Keratinocyte (primary cell): ENCODE results near the gene SPAG16. TPM values are rescaled to one million over a fixed set of nuclear protein-coding genes. Genes with fewer than 3 reads are reported as not detected.

ENCODE experiments used
- DNase-seq: peaks from one replicate; pipeline ENCODE4 v3.0.0-alpha.2; 2011; ENCODE audit warnings: low read depth, missing footprints, low spot score
- FAIRE-seq: peaks from 2 replicates; lab custom pipeline; 2011; peaks lifted over from hg19 to GRCh38; lab: Jason Lieb, UNC
- H2AFZ ChIP-seq: 2 replicates; pipeline ENCODE4 v1.6.0; 2012; ENCODE audit warnings: low read length, control low read depth, inconsistent platforms; ENCODE audit not compliant: control insufficient read depth
- H3K27ac ChIP-seq: 2 replicates; pipeline ENCODE4 v1.5.1; 2011; ENCODE audit warnings: low read length; ENCODE audit not compliant: control insufficient read depth, insufficient read depth
- H3K27me3 ChIP-seq: 3 replicates; pipeline ENCODE4 v1.6.0; 2011; ENCODE audit warnings: low read length; ENCODE audit not compliant: control insufficient read depth, insufficient read depth; ENCODE audit errors: extremely low read depth
- H3K36me3 ChIP-seq, 2 experiments: 2 replicates in 1 of 2; 3 replicates in 1 of 2; pipeline ENCODE4 v1.5.1; 2011; ENCODE audit warnings: low read length in 2 of 2, mild to moderate bottlenecking in 1 of 2; ENCODE audit not compliant: control insufficient read depth in 2 of 2, insufficient read depth in 2 of 2; ENCODE audit errors: extremely low read depth in 1 of 2
- H3K4me1 ChIP-seq: 3 replicates; pipeline ENCODE4 v1.5.1; 2011; ENCODE audit warnings: low read length; ENCODE audit not compliant: control insufficient read depth, insufficient read depth; ENCODE audit errors: extremely low read depth
- H3K4me2 ChIP-seq: 3 replicates; pipeline ENCODE4 v1.6.0; 2011; ENCODE audit warnings: low read depth, low read length; ENCODE audit not compliant: control insufficient read depth, insufficient read depth; ENCODE audit errors: extremely low read depth
- H3K4me3 ChIP-seq, 3 experiments: fragments of 200-600 bp in 1 of 3; sonication (generic) in 1 of 3; 2 replicates in 2 of 3; 3 replicates in 1 of 3; pipeline ENCODE4 v1.5.1; 2011 to 2016; ENCODE audit warnings: low read length in 3 of 3, mild to moderate bottlenecking in 3 of 3, control low read depth in 2 of 3, inconsistent platforms in 1 of 3, low read depth in 1 of 3, mixed read lengths in 1 of 3, mixed run types in 1 of 3, moderate library complexity in 1 of 3; ENCODE audit not compliant: control insufficient read depth in 2 of 3, insufficient read depth in 2 of 3; ENCODE audit errors: extremely low read depth in 1 of 3
- H3K79me2 ChIP-seq: 2 replicates; pipeline ENCODE4 v1.6.0; 2012; ENCODE audit warnings: low read length; ENCODE audit not compliant: control insufficient read depth, insufficient read depth
- H3K9ac ChIP-seq: 3 replicates; pipeline ENCODE4 v1.6.0; 2011; ENCODE audit warnings: low read length; ENCODE audit not compliant: control insufficient read depth, insufficient read depth; ENCODE audit errors: extremely low read depth
- H3K9me1 ChIP-seq: 3 replicates; pipeline ENCODE4 v1.6.0; 2011; ENCODE audit warnings: low read length; ENCODE audit not compliant: control insufficient read depth, insufficient read depth; ENCODE audit errors: extremely low read depth
- H3K9me3 ChIP-seq: 2 replicates; pipeline ENCODE4 v1.5.1; 2012; ENCODE audit warnings: low read depth, low read length; ENCODE audit not compliant: control insufficient read depth
- H4K20me1 ChIP-seq: 3 replicates; pipeline ENCODE4 v1.6.0; 2011; ENCODE audit warnings: low read length; ENCODE audit not compliant: control insufficient read depth, insufficient read depth; ENCODE audit errors: extremely low read depth
- CTCF ChIP-seq, 3 experiments: IDR thresholded peaks in 1 of 3; conservative IDR thresholded peaks in 1 of 3; optimal IDR thresholded peaks in 1 of 3; 2 replicates in 2 of 3; 3 replicates in 1 of 3; pipeline versions ENCODE3 to v1.5.1; 2011; ENCODE audit warnings: low read length in 3 of 3, mild to moderate bottlenecking in 3 of 3, moderate library complexity in 2 of 3, control low read depth in 1 of 3, inconsistent platforms in 1 of 3; ENCODE audit not compliant: insufficient read depth in 2 of 3; ENCODE audit errors: extremely low read depth in 1 of 3
- EZH2 ChIP-seq: IDR thresholded peaks from one replicate; pipeline ENCODE4 v1.6.1; 2012; ENCODE audit warnings: inconsistent platforms, mild to moderate bottlenecking, low read length, moderate library complexity
- dilution Hi-C: fragments of 300-500 bp; cut with MboI; formaldehyde crosslinking; loops from one replicate; pipeline ENCODE4 v1.7.0; 2020; ENCODE audit warnings: low sequenced_read_pairs; ENCODE audit not compliant: extremely low pct_ligation_motif_present
- polyA plus RNA-seq, 5 experiments: library from polyadenylated mRNA; depleted of rRNA in 3 of 5; stranded (reverse) in 3 of 5; stranded (forward) in 1 of 5; unstranded in 1 of 5; fragments of >200 nt; gene quantifications; 1 replicate in 1 of 5; 2 replicates in 3 of 5; 3 replicates in 1 of 5; pipeline versions ENCODE4 v1.2.1 to v1.2.3, GENCODE V29; 2011 to 2012; ENCODE audit warnings: missing spikeins in 2 of 5, low read depth in 1 of 5, low replicate concordance in 1 of 5

Gene SPAG16
- polyA plus RNA-seq, 1 donor (not counting 4 experiments of a cell fraction or from before 2014, with no cell fraction given), result 19.6 TPM

GRCh38 chr2:213241817-213242216, 42.4 kb upstream of the SPAG16 start:
- Histone ChIP-seq H3K9me1 (no peaks in the 10 kb centered on the region), H3K27me3 (no peaks in the 10 kb centered on the region), H3K9ac (no peak overlapping the region), H3K36me3 (no peaks in the 10 kb centered on the region), H3K4me3 (no peak overlapping the region), H3K9me3 (no peaks in the 10 kb centered on the region), H3K27ac (no peak overlapping the region), H3K79me2 (no peaks in the 10 kb centered on the region), H2AFZ (no peak overlapping the region), H3K4me1 (peaks cover 15% of the 10 kb centered on the region), H3K4me2 (no peak overlapping the region), H4K20me1 (no peaks in the 10 kb centered on the region)
- FAIRE-seq (peak; percentile 5), DNase-seq (no peak)
- no peak for TF ChIP-seq EZH2
- TF ChIP-seq CTCF (optimal IDR thresholded peaks at IDR 0.05 in 1 of 3, IDR thresholded peaks at IDR 0.05 in 1 of 3, conservative IDR thresholded peaks at IDR 0.05 in 1 of 3; ENCODE audit: extremely low read depth in 1 of 3, insufficient read depth in 2 of 3, low read length in 3 of 3), result no peak
- dilution Hi-C loops, result no loop called here

GRCh38 chr2:213242653-213243052, 41.6 kb upstream of the SPAG16 start:
- Histone ChIP-seq H3K9ac (no peak overlapping the region), H3K9me1 (no peaks in the 10 kb centered on the region), H3K9me3 (no peaks in the 10 kb centered on the region), H3K27ac (no peak overlapping the region), H3K79me2 (no peaks in the 10 kb centered on the region), H3K4me1 (peaks cover 14% of the 10 kb centered on the region), H3K4me2 (no peak overlapping the region), H4K20me1 (no peaks in the 10 kb centered on the region), H2AFZ (no peak overlapping the region), H3K36me3 (no peaks in the 10 kb centered on the region), H3K4me3 (no peak overlapping the region), H3K27me3 (no peaks in the 10 kb centered on the region)
- FAIRE-seq (no peak), DNase-seq (no peak)
- no peak for TF ChIP-seq EZH2
- no peak for TF ChIP-seq CTCF (optimal IDR thresholded peaks at IDR 0.05 in 1 of 3, IDR thresholded peaks at IDR 0.05 in 1 of 3, conservative IDR thresholded peaks at IDR 0.05 in 1 of 3; ENCODE audit: extremely low read depth in 1 of 3, insufficient read depth in 2 of 3, low read length in 3 of 3)
- dilution Hi-C loops, result no loop called here
